ENCODE results near the gene NAT8L. TPM values are rescaled to one million over a fixed set of nuclear protein-coding genes. Genes with fewer than 3 reads are reported as not detected.

The NAT8L gene
- total RNA-seq, 2 experiments from 2014 or later = 1.0 to 1.1 TPM

DNA sequence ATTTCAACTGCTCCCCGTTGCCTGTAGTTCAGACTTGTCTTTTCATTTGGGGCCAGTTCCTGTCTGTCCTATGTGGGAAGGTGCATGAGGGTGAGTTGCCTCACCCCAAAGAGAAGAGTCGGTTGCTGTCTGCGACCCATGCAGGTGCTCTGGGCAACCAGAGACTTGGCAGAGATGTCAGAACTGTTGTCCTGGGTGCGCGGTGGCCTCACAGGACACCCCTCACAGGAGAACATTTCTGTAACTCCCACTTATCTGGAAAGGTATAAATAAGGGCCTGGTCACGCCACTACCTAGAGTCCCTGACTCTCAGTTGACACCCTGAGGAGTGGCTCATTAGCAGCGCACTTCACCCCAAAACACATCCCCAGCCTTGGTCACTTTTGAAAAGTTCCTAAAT is 9.7 kb upstream of the NAT8L start:
- DNase-seq = no peak
- no peak for TF ChIP-seq CTCF (IDR thresholded peaks at IDR 0.05)
- Mint-ChIP-seq H3K27ac (no peak overlapping the region), H3K9me3 (no peaks in the 10 kb centered on the region), H3K4me1 (ENCODE audit: low read depth) (no peaks in the 10 kb centered on the region), H3K4me3 (no peak overlapping the region), H3K36me3 (ENCODE audit: low read depth) (no peaks in the 10 kb centered on the region), H3K27me3 (peaks cover 26% of the 10 kb centered on the region)
- POLR2A ChIA-PET = no interaction called here
- CTCF ChIA-PET = interaction anchor here (2.0 kb wide), 1 partner anchor 171 kb away, joined by 5 read pairs; no protein-coding TSS in a partner anchor
- intact Hi-C loops (cut with micrococcal nuclease) = no loop called here
- ATAC-seq = no peak

DNA sequence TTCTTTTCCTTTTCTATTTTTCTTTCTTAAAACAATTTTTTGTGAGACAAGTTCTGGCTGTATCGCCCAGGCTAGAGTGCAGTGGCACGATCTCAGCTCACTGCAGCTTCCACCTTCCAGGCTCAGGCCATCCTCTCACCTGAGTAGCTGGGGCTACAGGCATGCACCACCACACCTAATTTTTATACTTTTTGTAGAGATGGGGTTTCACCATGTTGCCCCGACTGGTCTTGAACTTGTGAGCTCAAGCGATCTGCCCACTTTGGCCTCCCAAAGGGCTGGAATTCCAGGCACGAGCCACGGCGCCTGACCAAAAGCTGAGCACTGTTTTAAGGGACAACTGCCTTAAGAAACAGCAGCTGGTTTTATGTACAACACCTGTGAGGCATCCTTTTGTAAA is 9.3 kb upstream of the NAT8L start:
- H3K27me3 Mint-ChIP-seq = peaks cover 26% of the 10 kb centered on the region
- ATAC-seq (no peak), DNase-seq (no peak)
- TF ChIP-seq CTCF (IDR thresholded peaks at IDR 0.05) = no peak
- H3K4me1 Mint-ChIP-seq (ENCODE audit: low read depth) = no peaks in the 10 kb centered on the region
- no peak overlapping the region for H3K4me3 Mint-ChIP-seq
- ChIA-PET POLR2A (no interaction called here), CTCF (interaction anchor here (0.8 kb wide), 1 partner anchor 170 kb away, joined by 3 read pairs; no protein-coding TSS in a partner anchor)
- intact Hi-C loops (cut with micrococcal nuclease) = no loop called here
- H3K9me3 Mint-ChIP-seq = no peaks in the 10 kb centered on the region
- H3K36me3 Mint-ChIP-seq (ENCODE audit: low read depth) = no peaks in the 10 kb centered on the region
- H3K27ac Mint-ChIP-seq = no peak overlapping the region

GRCh38 chr4:2051086-2051485 is 8.0 kb upstream of the NAT8L start:
- ChIA-PET CTCF (no interaction called here), POLR2A (no interaction called here)

DNA sequence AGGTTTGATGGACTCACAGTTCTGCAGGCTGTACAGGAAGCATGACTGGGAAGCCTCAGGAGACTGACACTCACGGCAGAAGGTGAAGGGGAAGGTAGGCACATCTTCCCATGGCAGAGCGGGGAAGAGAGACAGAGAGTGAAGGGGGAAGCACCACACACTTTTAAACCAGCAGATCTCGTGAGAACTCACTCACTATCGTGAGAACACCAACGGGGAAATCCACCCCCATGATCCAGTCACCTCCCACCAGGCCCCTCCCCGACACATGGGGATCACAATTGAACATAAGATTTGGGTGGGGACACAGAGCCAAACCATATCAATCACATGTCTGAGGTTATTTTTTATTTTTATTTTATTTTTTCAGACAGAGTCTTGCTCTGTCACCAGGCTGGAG is 4.9 kb upstream of the NAT8L start:
- H3K4me1 Mint-ChIP-seq (ENCODE audit: low read depth) = no peaks in the 10 kb centered on the region
- H3K4me3 Mint-ChIP-seq = no peak overlapping the region
- no peaks in the 10 kb centered on the region for H3K9me3 Mint-ChIP-seq
- H3K36me3 Mint-ChIP-seq (ENCODE audit: low read depth) = no peaks in the 10 kb centered on the region
- DNase-seq (no peak), ATAC-seq (no peak)
- ChIA-PET CTCF (no interaction called here), POLR2A (no interaction called here)
- peaks cover 36% of the 10 kb centered on the region for H3K27me3 Mint-ChIP-seq
- TF ChIP-seq CTCF (IDR thresholded peaks at IDR 0.05) = no peak
- intact Hi-C loops (cut with micrococcal nuclease) = no loop called here
- H3K27ac Mint-ChIP-seq = no peak overlapping the region

More at GRCh38 chr4:2051086-2051485, 8.0 kb upstream of the NAT8L start:
- Mint-ChIP-seq H3K4me3 (no peak overlapping the region), H3K9me3 (no peaks in the 10 kb centered on the region), H3K27ac (no peak overlapping the region), H3K27me3 (peaks cover 24% of the 10 kb centered on the region), H3K36me3 (ENCODE audit: low read depth) (no peaks in the 10 kb centered on the region), H3K4me1 (ENCODE audit: low read depth) (no peaks in the 10 kb centered on the region)
- ATAC-seq (no peak), DNase-seq (no peak)
- TF ChIP-seq CTCF (IDR thresholded peaks at IDR 0.05) = no peak
- intact Hi-C loops (cut with micrococcal nuclease) = no loop called here

DNA sequence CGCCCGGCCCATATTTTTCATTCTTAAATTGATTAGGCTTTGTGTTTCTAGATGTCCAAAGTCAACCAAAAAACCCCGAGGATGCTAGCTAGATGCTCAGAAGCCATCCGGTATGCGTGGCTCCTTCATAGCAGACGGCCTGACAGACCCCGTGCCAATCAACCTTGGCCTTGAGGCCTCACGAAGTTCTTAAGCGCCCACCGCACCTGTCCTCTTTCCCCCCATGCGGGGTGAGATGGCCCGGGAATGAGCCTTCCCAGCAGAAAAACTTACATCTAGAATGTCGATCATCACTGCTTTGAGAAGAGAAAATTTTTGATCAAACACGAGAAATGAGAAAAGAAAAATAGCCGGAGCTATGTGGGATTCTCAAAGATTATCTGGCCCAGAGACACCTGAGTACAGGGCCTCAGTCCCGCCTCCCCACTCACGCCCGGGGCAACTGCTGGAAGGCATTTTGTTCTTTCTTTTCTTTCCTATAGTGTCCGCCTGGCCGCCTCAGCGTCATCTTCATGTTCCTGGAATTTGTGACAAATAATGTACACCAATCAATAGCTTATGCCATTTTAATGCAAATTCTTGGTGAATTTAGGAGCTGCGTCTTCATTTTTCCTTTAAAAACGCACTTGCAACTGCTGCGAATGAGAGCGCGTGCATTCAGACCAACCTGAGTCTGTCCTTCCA is 1.6 kb upstream of the NAT8L start:
- CTCF ChIA-PET = interaction anchor here (1.3 kb wide), 1 partner anchor 162 kb away, joined by 3 read pairs; no protein-coding TSS in a partner anchor
- intact Hi-C loops (cut with micrococcal nuclease) = no loop called here
- POLR2A ChIA-PET = no interaction called here
- no peak for ATAC-seq
- Mint-ChIP-seq H3K4me3 (peak overlapping the region; percentile 52), H3K4me1 (ENCODE audit: low read depth) (no peaks in the 10 kb centered on the region), H3K27ac (no peak overlapping the region), H3K27me3 (peaks cover 26% of the 10 kb centered on the region), H3K9me3 (no peaks in the 10 kb centered on the region), H3K36me3 (ENCODE audit: low read depth) (no peaks in the 10 kb centered on the region)
- DNase-seq = no peak
- TF ChIP-seq CTCF (IDR thresholded peaks at IDR 0.05) = no peak
